Endothelial cell of umbilical vein (primary cell): ENCODE data around the gene BCL11A. TPM values are rescaled to one million over a fixed set of nuclear protein-coding genes. Genes with fewer than 3 reads are reported as not detected.
A peak's percentile ranks its signal among the peaks of the same experiment; 100 is the strongest.

Experiments
- BruUV-seq: library from RNA; stranded (reverse); fragments of 400-500 nt; replicated peaks from 2 replicates; lab custom pipeline; 2021; lab: Mats Ljungman, UMichigan
- CTCF ChIA-PET: fragments of 300-600, 350-600 bp; sonication (Branson Sonifier 250); formaldehyde crosslinking; loops from one replicate; lab custom pipeline; 2021; ENCODE audit warnings: antibody characterized with exemption, inconsistent platforms; lab: Charles Lee
- POLR2A ChIA-PET: fragments of 300-600, 350-600 bp; sonication (Branson Sonifier 250); formaldehyde crosslinking; loops from one replicate; lab custom pipeline; 2021; ENCODE audit warnings: antibody characterized with exemption, inconsistent platforms; lab: Charles Lee
- DNase-seq: peaks from one replicate; pipeline ENCODE4 v3.0.0-alpha.2; 2011; ENCODE audit warnings: low read depth, low spot score
- FAIRE-seq: peaks from 2 replicates; lab custom pipeline; 2011; peaks lifted over from hg19 to GRCh38; lab: Jason Lieb, UNC
- H2AFZ ChIP-seq: 2 replicates; pipeline ENCODE4 v1.6.0; 2012; ENCODE audit warnings: low read depth, low read length, control low read depth, inconsistent platforms
- H3K27ac ChIP-seq: 2 replicates; pipeline ENCODE4 v1.5.1; 2011; ENCODE audit warnings: low read depth, mild to moderate bottlenecking, control low read depth, low read length, moderate library complexity; ENCODE audit not compliant: insufficient read depth
- H3K27me3 ChIP-seq, 2 experiments: 2 replicates each; pipeline versions ENCODE4 v1.6.0 to v1.6.1; 2011; ENCODE audit warnings: low read length in 2 of 2, mixed read lengths in 1 of 2; ENCODE audit not compliant: control insufficient read depth in 2 of 2, insufficient read depth in 2 of 2
- H3K36me3 ChIP-seq, 2 experiments: 2 replicates in 1 of 2; 3 replicates in 1 of 2; pipeline ENCODE4 v1.5.1; 2011; ENCODE audit warnings: low read length in 2 of 2, mild to moderate bottlenecking in 1 of 2, moderate library complexity in 1 of 2; ENCODE audit not compliant: control insufficient read depth in 2 of 2, insufficient read depth in 2 of 2; ENCODE audit errors: extremely low read depth in 1 of 2
- H3K4me1 ChIP-seq: 3 replicates; pipeline ENCODE4 v1.5.1; 2011; ENCODE audit warnings: mild to moderate bottlenecking, low read length; ENCODE audit not compliant: control insufficient read depth, insufficient read depth; ENCODE audit errors: extremely low read depth
- H3K4me2 ChIP-seq: 2 replicates; pipeline ENCODE4 v1.6.1; 2011; ENCODE audit warnings: low read length, control low read depth, mixed read lengths; ENCODE audit not compliant: insufficient read depth
- H3K4me3 ChIP-seq, 3 experiments: fragments of 200-600 bp in 1 of 3; sonication (generic), shearing (Covaris generic) in 1 of 3; replicated peaks in 1 of 3; 2 replicates each; pipeline ENCODE4 v1.5.1; 2011 to 2016; ENCODE audit warnings: control low read depth in 3 of 3, low read length in 3 of 3, mild to moderate bottlenecking in 2 of 3, inconsistent platforms in 1 of 3, low read depth in 1 of 3, moderate library complexity in 1 of 3; ENCODE audit not compliant: insufficient read depth in 1 of 3
- H3K79me2 ChIP-seq: 2 replicates; pipeline ENCODE4 v1.6.0; 2012; ENCODE audit warnings: low read length, inconsistent platforms; ENCODE audit not compliant: control insufficient read depth, insufficient read depth
- H3K9ac ChIP-seq: replicated peaks from 2 replicates; pipeline ENCODE3; 2011; ENCODE audit warnings: low read length, control low read depth; ENCODE audit not compliant: insufficient read depth; ENCODE audit errors: extremely low read depth
- H3K9me1 ChIP-seq: replicated peaks from 3 replicates; pipeline ENCODE4 v1.6.0; 2011; ENCODE audit warnings: mild to moderate bottlenecking, low read length; ENCODE audit not compliant: control insufficient read depth, insufficient read depth; ENCODE audit errors: extremely low read depth
- H3K9me3 ChIP-seq: replicated peaks from 2 replicates; pipeline ENCODE4 v1.5.1; 2012; ENCODE audit warnings: low read length, inconsistent platforms; ENCODE audit not compliant: control insufficient read depth, insufficient read depth
- H4K20me1 ChIP-seq: replicated peaks from 2 replicates; pipeline ENCODE3; 2011; ENCODE audit warnings: mild to moderate bottlenecking, low read length; ENCODE audit not compliant: control insufficient read depth, insufficient read depth; ENCODE audit errors: extremely low read depth
- EZH2 ChIP-seq: IDR thresholded peaks from 2 replicates; pipeline ENCODE4 v1.6.1; 2012; ENCODE audit warnings: borderline replicate concordance, low read depth, mild to moderate bottlenecking, moderate library complexity, low read length, inconsistent platforms; ENCODE audit not compliant: severe bottlenecking
- FOS ChIP-seq: IDR thresholded peaks from 2 replicates; pipeline ENCODE4 v1.6.1; 2011; ENCODE audit warnings: mild to moderate bottlenecking, low read length, moderate library complexity, borderline replicate concordance; ENCODE audit not compliant: insufficient read depth
- GATA2 ChIP-seq: IDR thresholded peaks from 2 replicates; pipeline ENCODE4 v1.7.0; 2011; ENCODE audit warnings: low read depth, mild to moderate bottlenecking, moderate library complexity, mixed read lengths, low read length; ENCODE audit not compliant: insufficient read length, insufficient read depth
- JUN ChIP-seq: IDR thresholded peaks from 2 replicates; pipeline ENCODE4 v1.6.1; 2011; ENCODE audit warnings: borderline replicate concordance, low read depth; ENCODE audit not compliant: insufficient read length, insufficient read depth
- MYC ChIP-seq: IDR thresholded peaks from one replicate; pipeline ENCODE4 v1.6.1; 2011; ENCODE audit warnings: mild to moderate bottlenecking, low read depth, low read length
- POLR2A ChIP-seq: IDR thresholded peaks from 2 replicates; pipeline ENCODE4 v1.6.1; 2012; ENCODE audit warnings: low read depth, mild to moderate bottlenecking, control low read depth, low read length
- POLR2AphosphoS5 ChIP-seq: IDR thresholded peaks from 2 replicates; pipeline ENCODE4 v1.6.1; 2012; ENCODE audit warnings: low read depth, mild to moderate bottlenecking, control low read depth, low read length, moderate library complexity; ENCODE audit not compliant: insufficient read depth
- dilution Hi-C: fragments of 300-500 bp; cut with MboI; formaldehyde crosslinking; loops from one replicate; pipeline ENCODE4 v1.15.0; 2019; ENCODE audit warnings: low sequenced_read_pairs; ENCODE audit not compliant: extremely low pct_ligation_motif_present
- intact Hi-C: fragments of 100-400 bp; cut with micrococcal nuclease; formaldehyde crosslinking; loops from one replicate; pipeline ENCODE4 v1.10.0; 2022
- polyA plus RNA-seq, 4 experiments: library from polyadenylated mRNA; depleted of rRNA in 3 of 4; stranded (reverse) in 3 of 4; unstranded in 1 of 4; fragments of >200 nt; gene quantifications; 2 replicates each; pipeline versions ENCODE4 v1.2.1 to v1.2.3, GENCODE V29; 2011 to 2012; ENCODE audit warnings: missing spikeins in 1 of 4
- total RNA-seq: library from RNA; stranded (reverse); gene quantifications from 2 replicates; pipeline ENCODE4 v1.2.3, GENCODE V29; 2021
- TF ChIP-seq, protein P1 (sequence below): IDR thresholded peaks from 2 replicates; pipeline ENCODE4 v1.6.1; 2011; ENCODE audit not compliant: insufficient read depth, insufficient read length
- TF ChIP-seq, protein P2 (sequence below), 2 donors: IDR thresholded peaks; 1 replicate in 1 of 2; 2 replicates in 1 of 2; pipeline ENCODE4 v1.5.1; 2011; ENCODE audit warnings: low read length in 2 of 2, mild to moderate bottlenecking in 2 of 2, moderate library complexity in 2 of 2, control low read depth in 1 of 2, inconsistent platforms in 1 of 2, low read depth in 1 of 2; ENCODE audit not compliant: insufficient read depth in 1 of 2; ENCODE audit errors: extremely low read depth in 1 of 2

Gene BCL11A
- total and polyA plus RNA-seq, 2 donors (not counting 3 experiments of a cell fraction or from before 2014, with no cell fraction given) = 0.12 to 0.88 TPM

DNA sequence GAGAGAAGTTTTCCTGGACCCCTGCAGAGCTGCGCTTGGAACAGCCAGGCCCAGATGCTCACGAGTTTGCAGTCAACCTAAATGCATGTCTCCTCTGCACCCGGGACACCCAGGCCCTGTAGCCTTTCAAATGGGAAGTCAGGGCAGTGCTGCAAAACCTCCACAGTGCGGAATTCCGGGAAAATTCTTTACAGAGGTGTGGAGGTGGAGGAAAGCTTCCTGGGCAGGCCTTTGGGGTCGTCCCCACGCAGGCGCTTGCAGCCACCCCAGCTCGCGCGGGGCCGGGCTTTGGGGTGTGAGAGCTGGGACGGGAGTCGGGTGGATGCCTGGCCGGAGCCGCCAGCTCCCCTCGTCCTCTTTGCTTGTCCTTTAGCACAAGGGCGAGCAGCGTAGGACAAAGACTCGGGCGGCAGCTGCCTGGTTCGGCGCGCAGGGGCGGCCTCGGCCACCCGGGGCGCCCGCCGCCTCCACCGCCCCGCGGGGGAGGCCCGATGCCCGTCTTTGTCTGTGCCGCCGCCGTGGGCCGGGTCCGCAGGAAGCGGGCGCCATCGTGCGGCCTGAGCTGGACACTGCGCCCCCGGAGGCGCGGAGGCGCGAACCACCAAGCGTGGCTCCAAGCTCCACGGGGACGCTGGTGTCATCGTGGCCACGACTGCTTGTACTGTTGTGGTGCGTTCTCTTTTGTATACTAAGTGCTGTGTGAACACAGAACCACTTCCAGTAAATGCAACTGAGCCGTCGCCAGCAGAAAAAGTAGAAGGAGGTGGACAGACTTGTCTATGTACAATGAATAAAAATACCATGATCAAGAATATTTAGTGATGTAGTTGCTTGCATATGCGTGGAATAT is 28.2 kb upstream of the BCL11A start:
- peak; percentile 49 for DNase-seq
- Histone ChIP-seq H2AFZ (peak overlapping the region; percentile 76), H3K4me2 (peak overlapping the region; percentile 21), H3K79me2 (no peaks in the 10 kb centered on the region), H4K20me1 (no peaks in the 10 kb centered on the region), H3K4me3 (peak overlapping the region in 1 of 3 experiments; percentile 21), H3K9me3 (no peaks in the 10 kb centered on the region), H3K4me1 (no peaks in the 10 kb centered on the region), H3K27ac (no peak overlapping the region), H3K36me3 (no peaks in the 10 kb centered on the region), H3K27me3 (peaks cover 5 to 7% of the 10 kb centered on the region in 2 experiments), H3K9me1 (no peaks in the 10 kb centered on the region), H3K9ac (no peak overlapping the region)
- BruUV-seq = no TSS peak
- TF ChIP-seq, protein P1, sequence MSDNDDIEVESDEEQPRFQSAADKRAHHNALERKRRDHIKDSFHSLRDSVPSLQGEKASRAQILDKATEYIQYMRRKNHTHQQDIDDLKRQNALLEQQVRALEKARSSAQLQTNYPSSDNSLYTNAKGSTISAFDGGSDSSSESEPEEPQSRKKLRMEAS = no peak
- TF ChIP-seq, protein P2, sequence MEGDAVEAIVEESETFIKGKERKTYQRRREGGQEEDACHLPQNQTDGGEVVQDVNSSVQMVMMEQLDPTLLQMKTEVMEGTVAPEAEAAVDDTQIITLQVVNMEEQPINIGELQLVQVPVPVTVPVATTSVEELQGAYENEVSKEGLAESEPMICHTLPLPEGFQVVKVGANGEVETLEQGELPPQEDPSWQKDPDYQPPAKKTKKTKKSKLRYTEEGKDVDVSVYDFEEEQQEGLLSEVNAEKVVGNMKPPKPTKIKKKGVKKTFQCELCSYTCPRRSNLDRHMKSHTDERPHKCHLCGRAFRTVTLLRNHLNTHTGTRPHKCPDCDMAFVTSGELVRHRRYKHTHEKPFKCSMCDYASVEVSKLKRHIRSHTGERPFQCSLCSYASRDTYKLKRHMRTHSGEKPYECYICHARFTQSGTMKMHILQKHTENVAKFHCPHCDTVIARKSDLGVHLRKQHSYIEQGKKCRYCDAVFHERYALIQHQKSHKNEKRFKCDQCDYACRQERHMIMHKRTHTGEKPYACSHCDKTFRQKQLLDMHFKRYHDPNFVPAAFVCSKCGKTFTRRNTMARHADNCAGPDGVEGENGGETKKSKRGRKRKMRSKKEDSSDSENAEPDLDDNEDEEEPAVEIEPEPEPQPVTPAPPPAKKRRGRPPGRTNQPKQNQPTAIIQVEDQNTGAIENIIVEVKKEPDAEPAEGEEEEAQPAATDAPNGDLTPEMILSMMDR (IDR thresholded peaks at IDR 0.05; ENCODE audit: extremely low read depth in 1 of 2, insufficient read depth in 1 of 2, low read depth in 1 of 2, low read length in 2 of 2) = peak; percentile 92 to 94
- no peak for TF ChIP-seq MYC
- TF ChIP-seq FOS = no peak
- TF ChIP-seq GATA2 = no peak
- TF ChIP-seq POLR2AphosphoS5 = peak; percentile 28
- TF ChIP-seq EZH2 = peak; percentile 51
- no peak for TF ChIP-seq JUN
- TF ChIP-seq POLR2A = no peak
- dilution Hi-C loops = no loop called here
- ChIA-PET CTCF (interaction anchor here (0.7 to 6.7 kb wide), 25 partner anchors 10 to 1999 kb away, joined by 3 to 124 read pairs (median 5); partner anchors contain the start of gene BCL11A), POLR2A (no interaction called here)
- intact Hi-C loops = loop anchor here (1.0 kb wide), 3 partner anchors 21 to 1819 kb away; no protein-coding TSS in a partner anchor
- FAIRE-seq = no peak
